Measurements from ENCODE around the gene NOTCH3.
A peak's percentile ranks its signal among the peaks of the same experiment; 100 is the strongest.

Gene NOTCH3

GRCh38 chr19:15159251-15159650 is 41.5 kb downstream of the NOTCH3 start:
- DNase-seq = no peak

- no peak for DNase-seq
Observed at GRCh38 chr19:15156391-15156790, 44.4 kb downstream of the NOTCH3 start.

- DNase-seq = no peak
Observed at GRCh38 chr19:15155296-15155695, 45.5 kb downstream of the NOTCH3 start.

GRCh38 chr19:15154002-15154612 is 46.7 kb downstream of the NOTCH3 start:
- peak; percentile 65 for DNase-seq

- DNase-seq = no peak
Observed at GRCh38 chr19:15149737-15150136, 51.1 kb downstream of the NOTCH3 start.

GRCh38 chr19:15147090-15147489 is 53.7 kb downstream of the NOTCH3 start:
- DNase-seq = no peak

- no peak for DNase-seq
Observed at GRCh38 chr19:15144046-15144646, 56.6 kb downstream of the NOTCH3 start.

GRCh38 chr19:15142313-15142712 is 58.5 kb downstream of the NOTCH3 start:
- DNase-seq = no peak

- no peak for DNase-seq
Observed at GRCh38 chr19:15141143-15141542, 59.7 kb downstream of the NOTCH3 start.

- DNase-seq = no peak
Observed at GRCh38 chr19:15138427-15138826, 62.4 kb downstream of the NOTCH3 start.

GRCh38 chr19:15137777-15138176 is 63.0 kb downstream of the NOTCH3 start:
- DNase-seq = no peak

GRCh38 chr19:15136234-15136954 is 64.4 kb downstream of the NOTCH3 start:
- no peak for DNase-seq

- DNase-seq = no peak
Observed at GRCh38 chr19:15129856-15130585, 70.8 kb downstream of the NOTCH3 start.

GRCh38 chr19:15128162-15128770 is 72.5 kb downstream of the NOTCH3 start:
- no peak for DNase-seq

- DNase-seq = peak; percentile 37
Observed at GRCh38 chr19:15126131-15126910, 74.5 kb downstream of the NOTCH3 start.

GRCh38 chr19:15125232-15126067 is 75.3 kb downstream of the NOTCH3 start:
- DNase-seq = peak; percentile 98

GRCh38 chr19:15124572-15125231 is 76.1 kb downstream of the NOTCH3 start:
- DNase-seq = peak; percentile 23

GRCh38 chr19:15123900-15124299 is 76.9 kb downstream of the NOTCH3 start:
- no peak for DNase-seq

GRCh38 chr19:15123031-15123890 is 77.5 kb downstream of the NOTCH3 start:
- DNase-seq = no peak

Data from RPMI8226 (cell line).